PC-3 (cell line): ENCODE data around the gene DUS3L.

ENCODE experiments used
- EZH2 ChIP-seq: fragments of 300-600 bp; sonication (generic); IDR thresholded peaks from one replicate; pipeline ENCODE4 v1.6.1; 2017; ENCODE audit warnings: antibody characterized with exemption, mild to moderate bottlenecking, low read length; ENCODE audit not compliant: unreplicated experiment
- TF ChIP-seq, protein P1 (sequence below): fragments of 300-600 bp; sonication (generic); conservative IDR thresholded peaks from 2 replicates; pipeline ENCODE4 v1.5.1; 2017; ENCODE audit warnings: antibody characterized with exemption, low read depth, mild to moderate bottlenecking, low read length

DNA sequence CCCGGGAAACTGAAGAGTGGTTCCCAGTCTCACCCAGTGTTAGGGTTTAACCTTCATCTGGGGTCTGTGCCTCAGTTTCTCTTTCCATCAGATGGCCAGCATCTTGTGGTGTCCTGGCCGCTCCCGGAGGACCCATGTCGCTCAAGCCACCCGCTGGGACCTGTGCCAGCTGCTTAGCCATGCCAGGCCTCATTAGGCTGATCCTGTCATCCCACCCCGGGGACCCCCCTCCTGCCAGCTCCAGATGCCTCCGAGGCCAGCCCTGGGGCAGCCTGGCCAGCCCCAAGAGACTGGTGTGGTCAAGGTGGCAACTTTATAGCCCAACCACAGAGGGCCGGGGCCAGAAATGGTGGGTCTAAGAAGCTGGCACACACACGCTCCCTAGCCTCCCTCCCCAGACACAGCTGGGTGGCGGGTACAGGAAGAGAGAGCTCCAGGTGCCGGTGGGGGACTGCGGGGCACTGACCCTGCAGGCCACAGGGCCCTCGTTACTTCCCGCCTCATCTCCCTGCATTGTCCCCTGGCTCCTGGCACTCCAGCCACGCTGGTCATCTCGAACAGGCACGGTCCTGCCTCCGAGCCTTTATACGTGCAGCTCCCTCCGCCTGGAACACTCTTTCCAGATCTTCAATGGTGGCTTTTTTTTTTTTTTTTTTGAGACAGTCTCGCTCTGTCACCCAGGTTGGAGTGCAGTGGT is 17.3 kb upstream of the DUS3L start:
- TF ChIP-seq, protein P1, sequence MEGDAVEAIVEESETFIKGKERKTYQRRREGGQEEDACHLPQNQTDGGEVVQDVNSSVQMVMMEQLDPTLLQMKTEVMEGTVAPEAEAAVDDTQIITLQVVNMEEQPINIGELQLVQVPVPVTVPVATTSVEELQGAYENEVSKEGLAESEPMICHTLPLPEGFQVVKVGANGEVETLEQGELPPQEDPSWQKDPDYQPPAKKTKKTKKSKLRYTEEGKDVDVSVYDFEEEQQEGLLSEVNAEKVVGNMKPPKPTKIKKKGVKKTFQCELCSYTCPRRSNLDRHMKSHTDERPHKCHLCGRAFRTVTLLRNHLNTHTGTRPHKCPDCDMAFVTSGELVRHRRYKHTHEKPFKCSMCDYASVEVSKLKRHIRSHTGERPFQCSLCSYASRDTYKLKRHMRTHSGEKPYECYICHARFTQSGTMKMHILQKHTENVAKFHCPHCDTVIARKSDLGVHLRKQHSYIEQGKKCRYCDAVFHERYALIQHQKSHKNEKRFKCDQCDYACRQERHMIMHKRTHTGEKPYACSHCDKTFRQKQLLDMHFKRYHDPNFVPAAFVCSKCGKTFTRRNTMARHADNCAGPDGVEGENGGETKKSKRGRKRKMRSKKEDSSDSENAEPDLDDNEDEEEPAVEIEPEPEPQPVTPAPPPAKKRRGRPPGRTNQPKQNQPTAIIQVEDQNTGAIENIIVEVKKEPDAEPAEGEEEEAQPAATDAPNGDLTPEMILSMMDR = no peak
- no peak for TF ChIP-seq EZH2
